Loucy (cell line): ENCODE measurements around the gene TOM1L1.

ENCODE experiments used
- EZH2phosphoT487 ChIP-seq: fragments of 200-600 bp; IDR thresholded peaks from 2 replicates; pipeline ENCODE4 v1.6.1; 2018; ENCODE audit warnings: antibody characterized with exemption, mild to moderate bottlenecking, moderate library complexity, borderline replicate concordance
- TF ChIP-seq, protein P1 (sequence below): fragments of 200-600 bp; sonication (generic); conservative IDR thresholded peaks from 2 replicates; pipeline ENCODE4 v1.5.1; 2014; ENCODE audit warnings: mild to moderate bottlenecking, antibody characterized with exemption, low read length

DNA sequence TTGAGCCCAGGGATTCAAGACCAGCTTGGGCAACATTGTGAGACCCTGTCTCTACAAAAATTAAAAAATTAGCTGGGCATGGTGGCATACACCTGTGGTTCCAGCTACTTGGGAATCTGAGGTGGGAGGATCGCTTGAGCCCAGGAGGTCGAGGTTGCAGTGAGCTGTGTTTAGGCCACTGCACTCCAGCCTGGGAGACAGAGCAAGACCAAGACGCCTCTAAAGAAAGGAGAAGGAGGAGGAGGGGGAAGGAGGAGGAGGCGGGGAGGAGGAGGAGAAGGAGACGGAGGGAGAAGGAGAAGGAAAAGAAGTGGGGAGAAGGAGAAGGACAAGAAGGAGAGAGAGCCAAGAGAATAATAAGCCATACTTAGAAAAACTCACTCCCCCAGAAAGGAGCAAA is 103.8 kb downstream of the TOM1L1 start:
- TF ChIP-seq, protein P1, sequence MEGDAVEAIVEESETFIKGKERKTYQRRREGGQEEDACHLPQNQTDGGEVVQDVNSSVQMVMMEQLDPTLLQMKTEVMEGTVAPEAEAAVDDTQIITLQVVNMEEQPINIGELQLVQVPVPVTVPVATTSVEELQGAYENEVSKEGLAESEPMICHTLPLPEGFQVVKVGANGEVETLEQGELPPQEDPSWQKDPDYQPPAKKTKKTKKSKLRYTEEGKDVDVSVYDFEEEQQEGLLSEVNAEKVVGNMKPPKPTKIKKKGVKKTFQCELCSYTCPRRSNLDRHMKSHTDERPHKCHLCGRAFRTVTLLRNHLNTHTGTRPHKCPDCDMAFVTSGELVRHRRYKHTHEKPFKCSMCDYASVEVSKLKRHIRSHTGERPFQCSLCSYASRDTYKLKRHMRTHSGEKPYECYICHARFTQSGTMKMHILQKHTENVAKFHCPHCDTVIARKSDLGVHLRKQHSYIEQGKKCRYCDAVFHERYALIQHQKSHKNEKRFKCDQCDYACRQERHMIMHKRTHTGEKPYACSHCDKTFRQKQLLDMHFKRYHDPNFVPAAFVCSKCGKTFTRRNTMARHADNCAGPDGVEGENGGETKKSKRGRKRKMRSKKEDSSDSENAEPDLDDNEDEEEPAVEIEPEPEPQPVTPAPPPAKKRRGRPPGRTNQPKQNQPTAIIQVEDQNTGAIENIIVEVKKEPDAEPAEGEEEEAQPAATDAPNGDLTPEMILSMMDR = no peak
- no peak for TF ChIP-seq EZH2phosphoT487
